ENCODE measurements around the gene SLC13A3. TPM values are rescaled to one million over a fixed set of nuclear protein-coding genes. Genes with fewer than 3 reads are reported as not detected.

Gene SLC13A3
- total and polyA plus RNA-seq, 2 donors (not counting 3 experiments of a cell fraction or from before 2014, with no cell fraction given): 0.11 to 0.40 TPM

DNA sequence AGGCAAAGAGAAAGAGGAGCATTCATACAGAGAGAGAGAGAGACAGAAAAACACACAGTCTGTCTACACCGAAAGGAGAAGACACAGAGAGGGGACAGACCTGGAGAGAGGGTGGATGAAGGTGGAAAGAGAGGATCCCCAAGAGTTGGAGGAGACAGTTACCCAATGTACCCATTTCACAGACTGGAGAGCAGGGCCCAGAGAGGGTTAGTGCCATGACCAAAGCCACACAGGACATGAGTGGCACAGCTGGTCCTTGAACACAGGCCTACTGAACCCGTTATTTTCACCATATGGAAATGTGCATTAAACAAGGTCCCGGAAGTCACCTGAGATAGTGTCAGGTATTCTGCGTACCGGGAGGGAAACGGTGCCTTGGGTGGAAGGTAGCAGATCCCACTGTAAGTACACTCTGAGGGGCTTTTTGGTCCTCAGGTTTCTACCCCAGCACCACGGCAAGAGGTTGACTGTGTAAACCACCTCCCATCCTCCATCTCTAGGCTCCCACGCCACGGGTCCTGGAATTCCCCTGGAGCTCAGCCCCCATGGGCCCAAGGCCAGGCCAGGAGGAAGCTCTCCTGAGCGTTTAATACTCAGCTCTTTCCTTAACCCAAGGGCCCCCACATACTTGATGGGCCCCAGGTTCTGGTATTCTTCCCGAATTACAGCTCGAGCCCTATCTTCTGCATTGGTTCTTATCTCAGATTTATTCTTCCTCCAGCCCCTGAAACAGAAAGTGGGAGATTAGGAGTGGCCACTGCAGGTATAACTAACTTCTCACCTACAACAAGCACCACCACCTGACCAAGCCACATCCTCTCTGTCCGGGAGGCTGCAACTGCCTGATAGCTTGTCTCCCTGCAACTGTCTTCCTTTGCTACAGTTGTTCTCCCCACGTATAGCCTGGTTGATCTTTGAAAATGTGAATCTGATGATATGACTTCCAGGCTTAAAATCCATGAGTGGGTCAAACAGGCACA is 62.4 kb downstream of the SLC13A3 start:
- BruUV-seq (replicated peaks): no TSS peak
- Histone ChIP-seq H3K79me2 (ENCODE audit: control insufficient read depth, insufficient read depth, low read length) (no peaks in the 10 kb centered on the region), H3K9me3 (replicated peaks; ENCODE audit: control insufficient read depth, insufficient read depth, low read length) (no peaks in the 10 kb centered on the region), H3K4me3 (replicated peaks in 1 of 3; ENCODE audit: insufficient read depth in 1 of 3, low read depth in 1 of 3, low read length in 3 of 3) (no peak overlapping the region), H3K4me2 (ENCODE audit: insufficient read depth, low read length) (no peak overlapping the region), H3K27ac (ENCODE audit: insufficient read depth, low read depth, low read length) (no peak overlapping the region), H3K36me3 (ENCODE audit: control insufficient read depth in 2 of 2, extremely low read depth in 1 of 2, insufficient read depth in 2 of 2, low read length in 2 of 2) (no peaks in the 10 kb centered on the region), H3K9me1 (replicated peaks; ENCODE audit: control insufficient read depth, extremely low read depth, insufficient read depth, low read length) (no peaks in the 10 kb centered on the region), H2AFZ (ENCODE audit: low read depth, low read length) (no peak overlapping the region), H3K4me1 (ENCODE audit: control insufficient read depth, extremely low read depth, insufficient read depth, low read length) (no peaks in the 10 kb centered on the region), H3K9ac (replicated peaks; ENCODE audit: extremely low read depth, insufficient read depth, low read length) (no peak overlapping the region), H3K27me3 (ENCODE audit: control insufficient read depth in 2 of 2, insufficient read depth in 2 of 2, low read length in 2 of 2) (no peaks in the 10 kb centered on the region), H4K20me1 (replicated peaks; ENCODE audit: control insufficient read depth, extremely low read depth, insufficient read depth, low read length) (no peaks in the 10 kb centered on the region)
- TF ChIP-seq JUN (IDR thresholded peaks at IDR 0.05; ENCODE audit: borderline replicate concordance, insufficient read depth, insufficient read length, low read depth) (no peak), EZH2 (IDR thresholded peaks at IDR 0.05; ENCODE audit: borderline replicate concordance, low read depth, low read length, severe bottlenecking) (no peak), GATA2 (IDR thresholded peaks at IDR 0.05; ENCODE audit: insufficient read depth, insufficient read length, low read depth, low read length) (no peak), FOS (IDR thresholded peaks at IDR 0.05; ENCODE audit: borderline replicate concordance, insufficient read depth, low read length) (no peak), POLR2AphosphoS5 (IDR thresholded peaks at IDR 0.05; ENCODE audit: insufficient read depth, low read depth, low read length) (no peak), MYC (IDR thresholded peaks at IDR 0.05; ENCODE audit: low read depth, low read length) (no peak), POLR2A (IDR thresholded peaks at IDR 0.05; ENCODE audit: low read depth, low read length) (no peak)
- TF ChIP-seq, protein P1, sequence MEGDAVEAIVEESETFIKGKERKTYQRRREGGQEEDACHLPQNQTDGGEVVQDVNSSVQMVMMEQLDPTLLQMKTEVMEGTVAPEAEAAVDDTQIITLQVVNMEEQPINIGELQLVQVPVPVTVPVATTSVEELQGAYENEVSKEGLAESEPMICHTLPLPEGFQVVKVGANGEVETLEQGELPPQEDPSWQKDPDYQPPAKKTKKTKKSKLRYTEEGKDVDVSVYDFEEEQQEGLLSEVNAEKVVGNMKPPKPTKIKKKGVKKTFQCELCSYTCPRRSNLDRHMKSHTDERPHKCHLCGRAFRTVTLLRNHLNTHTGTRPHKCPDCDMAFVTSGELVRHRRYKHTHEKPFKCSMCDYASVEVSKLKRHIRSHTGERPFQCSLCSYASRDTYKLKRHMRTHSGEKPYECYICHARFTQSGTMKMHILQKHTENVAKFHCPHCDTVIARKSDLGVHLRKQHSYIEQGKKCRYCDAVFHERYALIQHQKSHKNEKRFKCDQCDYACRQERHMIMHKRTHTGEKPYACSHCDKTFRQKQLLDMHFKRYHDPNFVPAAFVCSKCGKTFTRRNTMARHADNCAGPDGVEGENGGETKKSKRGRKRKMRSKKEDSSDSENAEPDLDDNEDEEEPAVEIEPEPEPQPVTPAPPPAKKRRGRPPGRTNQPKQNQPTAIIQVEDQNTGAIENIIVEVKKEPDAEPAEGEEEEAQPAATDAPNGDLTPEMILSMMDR (IDR thresholded peaks at IDR 0.05; ENCODE audit: extremely low read depth in 1 of 2, insufficient read depth in 1 of 2, low read depth in 1 of 2, low read length in 2 of 2): no peak
- TF ChIP-seq, protein P2, sequence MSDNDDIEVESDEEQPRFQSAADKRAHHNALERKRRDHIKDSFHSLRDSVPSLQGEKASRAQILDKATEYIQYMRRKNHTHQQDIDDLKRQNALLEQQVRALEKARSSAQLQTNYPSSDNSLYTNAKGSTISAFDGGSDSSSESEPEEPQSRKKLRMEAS (IDR thresholded peaks at IDR 0.05; ENCODE audit: insufficient read depth, insufficient read length): no peak
- no peak for DNase-seq (ENCODE audit: low read depth, low spot score)
- dilution Hi-C loops (cut with MboI; ENCODE audit: extremely low pct_ligation_motif_present, low sequenced_read_pairs) (no loop called here), intact Hi-C loops (cut with micrococcal nuclease) (no loop called here)
- CTCF ChIA-PET: no interaction called here
- POLR2A ChIA-PET: no interaction called here
- FAIRE-seq: no peak
